Activated naive CD4-positive, alpha-beta T cell treated with anti-CD3 and anti-CD28 coated beads, Interleukin-2, amount 10 ng/mL, durations not matched to agents 7 days and 5 days (primary cell): ENCODE data around the gene HGF.
"Not testable (repeated sequence)": the region's sequence is repeated elsewhere in the genome, so short reads cannot be mapped to it uniquely, and the experiment has no call there.

Experiments
- CTCF ChIA-PET: fragments of 350-600 bp; sonication (Branson Sonifier 250); formaldehyde crosslinking; loops from one replicate; lab custom pipeline; 2021; ENCODE audit warnings: antibody characterized with exemption; lab: Charles Lee
- DNase-seq: peaks from one replicate; pipeline ENCODE4 v3.0.0-alpha.2; 2020
- H3K27ac Mint-ChIP-seq: one replicate; pipeline ENCODE4 v1.8.0; 2021; ENCODE audit warnings: mild to moderate bottlenecking, moderate library complexity, mixed read lengths
- H3K27me3 Mint-ChIP-seq: one replicate; pipeline ENCODE4 v1.8.0; 2021; ENCODE audit warnings: mild to moderate bottlenecking, mixed read lengths
- H3K36me3 Mint-ChIP-seq: one replicate; pipeline ENCODE4 v1.8.0; 2021; ENCODE audit warnings: mixed read lengths
- H3K4me1 Mint-ChIP-seq: one replicate; pipeline ENCODE4 v1.8.0; 2021; ENCODE audit warnings: mixed read lengths
- H3K4me3 Mint-ChIP-seq: one replicate; pipeline ENCODE4 v1.8.0; 2021; ENCODE audit warnings: mild to moderate bottlenecking, moderate library complexity, mixed read lengths
- H3K9me3 Mint-ChIP-seq: one replicate; pipeline ENCODE4 v1.8.0; 2021; ENCODE audit warnings: mixed read lengths

HGF gene

GRCh38 chr7:81769891-81770727 lies at the start of gene HGF:
Gene HGF, minus strand, starts transcription at chr7:81770047. Its CDS starts 76 bp downstream, at chr7:81769971.
- no peak within 1 kb of the TSS for H3K27ac Mint-ChIP-seq
- no peaks in the 10 kb centered on the region for H3K36me3 Mint-ChIP-seq
- no peak within 1 kb of the TSS for H3K4me3 Mint-ChIP-seq
- H3K4me1 Mint-ChIP-seq: no peaks in the 10 kb centered on the region
- H3K27me3 Mint-ChIP-seq: no peaks in the 10 kb centered on the region
- DNase-seq: no peak
- CTCF ChIA-PET: no interaction called here
- H3K9me3 Mint-ChIP-seq: peaks cover 2% of the 10 kb centered on the region

- Mint-ChIP-seq H3K36me3 (no peaks in the 10 kb centered on the region), H3K27ac (no peak overlapping the region), H3K4me3 (no peak overlapping the region), H3K27me3 (no peaks in the 10 kb centered on the region), H3K4me1 (no peaks in the 10 kb centered on the region), H3K9me3 (peaks cover 3% of the 10 kb centered on the region)
- CTCF ChIA-PET: no interaction called here
- DNase-seq: no peak
These were observed 46.5 kb upstream of the HGF start for GRCh38 chr7:81816312-81816711.

DNA sequence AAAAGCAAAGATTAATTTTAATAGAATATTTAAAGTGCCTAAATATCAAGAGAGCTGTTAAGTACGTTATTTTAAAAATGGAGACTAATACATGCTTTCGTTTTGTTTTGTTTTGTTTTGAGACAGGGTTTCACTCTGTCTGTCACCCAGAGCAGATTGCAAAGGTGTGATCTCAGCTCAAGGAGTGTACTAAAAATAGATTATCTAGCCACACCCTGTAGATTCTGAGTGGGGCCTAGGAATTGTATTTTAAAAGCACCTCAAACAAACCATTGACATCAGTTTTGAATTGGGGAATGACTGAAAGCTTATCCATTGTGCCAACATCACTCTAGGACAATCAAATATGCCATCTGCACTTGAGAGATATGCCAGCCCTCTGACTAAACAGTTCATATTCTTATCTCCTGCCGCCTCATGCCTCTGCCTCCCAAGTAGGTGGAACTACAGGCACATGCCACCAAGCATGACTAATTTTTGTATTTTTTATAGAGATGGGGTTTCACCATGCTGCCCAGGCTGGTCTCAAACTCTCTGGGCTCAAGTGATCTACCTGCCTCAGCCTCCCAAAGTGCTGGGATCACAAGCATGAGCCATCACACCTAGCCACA lies 43.1 kb upstream of the HGF start:
- DNase-seq, H3K4me1 Mint-ChIP-seq, H3K4me3 Mint-ChIP-seq, CTCF ChIA-PET, H3K27ac Mint-ChIP-seq, H3K36me3 Mint-ChIP-seq, H3K9me3 Mint-ChIP-seq, H3K27me3 Mint-ChIP-seq: not testable (repeated sequence)

GRCh38 chr7:81811956-81812865 lies 42.4 kb upstream of the HGF start:
- H3K9me3 Mint-ChIP-seq: peaks cover 8% of the 10 kb centered on the region
- CTCF ChIA-PET: no interaction called here
- H3K4me1 Mint-ChIP-seq: no peaks in the 10 kb centered on the region
- no peak overlapping the region for H3K4me3 Mint-ChIP-seq
- H3K36me3 Mint-ChIP-seq: no peaks in the 10 kb centered on the region
- DNase-seq: no peak
- no peaks in the 10 kb centered on the region for H3K27me3 Mint-ChIP-seq
- no peak overlapping the region for H3K27ac Mint-ChIP-seq

- Mint-ChIP-seq H3K27me3 (no peaks in the 10 kb centered on the region), H3K9me3 (peaks cover 10% of the 10 kb centered on the region), H3K4me1 (no peaks in the 10 kb centered on the region), H3K27ac (no peak overlapping the region), H3K36me3 (no peaks in the 10 kb centered on the region), H3K4me3 (no peak overlapping the region)
- DNase-seq: no peak
- CTCF ChIA-PET: no interaction called here
These were observed 40.8 kb upstream of the HGF start for GRCh38 chr7:81810476-81811155.

DNA sequence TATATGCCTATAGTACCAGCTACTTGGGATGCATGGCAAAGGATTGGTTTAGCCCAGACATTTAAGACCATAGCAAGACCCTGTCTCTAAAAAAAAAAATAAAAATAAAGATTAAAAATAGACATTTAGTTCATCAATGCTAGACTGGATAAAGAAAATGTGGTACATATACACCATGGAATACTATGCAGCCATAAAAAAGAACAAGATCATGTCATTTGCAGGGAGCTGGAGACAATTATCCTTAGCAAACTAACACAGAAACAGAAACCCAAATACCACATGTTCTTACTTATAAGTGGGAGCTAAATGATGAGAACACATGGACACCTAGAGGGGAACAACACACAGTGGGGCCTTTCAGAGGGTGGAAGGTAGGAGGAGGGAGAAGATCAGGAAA lies 38.5 kb upstream of the HGF start:
- not testable (repeated sequence) for H3K36me3 Mint-ChIP-seq, H3K4me1 Mint-ChIP-seq, H3K27ac Mint-ChIP-seq, H3K4me3 Mint-ChIP-seq, H3K9me3 Mint-ChIP-seq, DNase-seq, H3K27me3 Mint-ChIP-seq
- CTCF ChIA-PET: interaction anchor here (0.6 kb wide), 1 partner anchor 357 kb away, joined by 3 read pairs; no protein-coding TSS in a partner anchor

DNA sequence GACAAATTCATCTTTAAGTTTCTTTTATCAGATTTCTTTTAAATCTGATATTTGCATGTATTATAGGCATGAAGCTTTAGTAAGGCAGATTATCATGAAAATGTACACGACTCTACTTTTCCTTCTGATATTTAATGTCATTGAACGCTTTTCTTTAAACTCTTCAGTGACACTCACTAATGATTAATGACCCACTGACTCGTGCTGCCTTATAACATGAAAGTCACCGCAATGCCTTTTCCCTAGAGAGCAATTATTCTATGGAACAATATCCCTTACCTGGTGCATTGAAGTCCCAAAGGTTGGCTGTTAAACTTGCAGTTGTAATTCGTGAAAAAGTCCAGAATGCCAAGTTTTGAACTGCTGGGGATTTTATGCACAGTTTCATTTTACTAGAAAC lies 33.4 kb upstream of the HGF start:
- no peak overlapping the region for H3K4me3 Mint-ChIP-seq
- no peaks in the 10 kb centered on the region for H3K36me3 Mint-ChIP-seq
- H3K9me3 Mint-ChIP-seq: peaks cover 6% of the 10 kb centered on the region
- H3K27ac Mint-ChIP-seq: no peak overlapping the region
- no peak for DNase-seq
- H3K4me1 Mint-ChIP-seq: no peaks in the 10 kb centered on the region
- no peaks in the 10 kb centered on the region for H3K27me3 Mint-ChIP-seq
- CTCF ChIA-PET: no interaction called here

DNA sequence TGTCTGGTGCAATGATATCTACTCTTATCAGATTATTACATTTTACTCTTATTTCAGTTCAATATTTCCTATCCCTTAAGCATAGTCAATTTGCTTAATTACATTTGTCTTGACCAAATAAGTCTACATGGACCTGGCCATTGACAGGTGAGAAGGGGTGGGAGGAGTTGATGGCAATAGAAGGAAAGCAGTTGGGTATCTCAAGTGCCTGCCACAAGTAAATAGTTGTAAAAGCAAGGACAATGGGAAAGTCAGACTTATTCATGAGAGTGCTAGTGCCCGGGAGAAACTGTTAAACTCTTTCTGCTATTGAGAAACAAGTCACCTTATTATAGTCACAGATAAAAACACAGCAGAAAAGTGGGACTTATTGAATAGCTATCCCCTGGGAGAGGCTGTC lies 32.4 kb upstream of the HGF start:
- DNase-seq: no peak
- no peak overlapping the region for H3K4me3 Mint-ChIP-seq
- no peaks in the 10 kb centered on the region for H3K4me1 Mint-ChIP-seq
- CTCF ChIA-PET: no interaction called here
- H3K27me3 Mint-ChIP-seq: no peaks in the 10 kb centered on the region
- H3K27ac Mint-ChIP-seq: no peak overlapping the region
- H3K36me3 Mint-ChIP-seq: no peaks in the 10 kb centered on the region
- H3K9me3 Mint-ChIP-seq: peaks cover 4% of the 10 kb centered on the region

- no peak for DNase-seq
- Mint-ChIP-seq H3K4me3 (no peak overlapping the region), H3K36me3 (no peaks in the 10 kb centered on the region), H3K27ac (no peak overlapping the region), H3K27me3 (no peaks in the 10 kb centered on the region), H3K4me1 (no peaks in the 10 kb centered on the region), H3K9me3 (peaks cover 4% of the 10 kb centered on the region)
- CTCF ChIA-PET: no interaction called here
These were observed 31.7 kb upstream of the HGF start for GRCh38 chr7:81801532-81801931.

- CTCF ChIA-PET: no interaction called here
These were observed 22.0 kb upstream of the HGF start for GRCh38 chr7:81791568-81792518.

DNA sequence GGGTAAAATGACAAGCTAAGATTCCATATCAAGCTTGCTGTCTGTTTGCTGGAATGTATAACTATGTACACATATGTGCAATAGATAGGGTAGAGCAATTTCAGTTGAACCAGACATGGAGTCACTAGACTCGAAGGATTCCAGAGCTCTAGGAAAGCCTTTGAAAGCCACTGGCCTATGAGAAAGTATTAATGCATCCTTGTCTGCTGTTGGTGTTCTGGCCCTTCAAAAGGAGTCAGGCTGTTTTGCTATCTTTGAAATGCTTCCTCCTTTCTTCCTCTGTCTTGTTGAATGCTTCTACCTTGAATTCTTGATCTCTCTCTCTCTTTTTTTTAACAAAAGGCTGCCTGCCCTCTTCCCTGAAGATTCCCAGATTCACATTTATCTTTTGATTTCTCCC lies 20.8 kb upstream of the HGF start:
- Mint-ChIP-seq H3K9me3 (peaks cover 2% of the 10 kb centered on the region), H3K36me3 (no peaks in the 10 kb centered on the region), H3K27ac (no peak overlapping the region), H3K4me1 (no peaks in the 10 kb centered on the region), H3K27me3 (no peaks in the 10 kb centered on the region), H3K4me3 (no peak overlapping the region)
- no peak for DNase-seq
- CTCF ChIA-PET: no interaction called here

More at GRCh38 chr7:81791568-81792518, 22.0 kb upstream of the HGF start:
- H3K27me3 Mint-ChIP-seq: no peaks in the 10 kb centered on the region
- H3K4me1 Mint-ChIP-seq: no peaks in the 10 kb centered on the region
- peaks cover 2% of the 10 kb centered on the region for H3K9me3 Mint-ChIP-seq
- H3K4me3 Mint-ChIP-seq: no peak overlapping the region
- no peaks in the 10 kb centered on the region for H3K36me3 Mint-ChIP-seq
- no peak overlapping the region for H3K27ac Mint-ChIP-seq
- DNase-seq: no peak

DNA sequence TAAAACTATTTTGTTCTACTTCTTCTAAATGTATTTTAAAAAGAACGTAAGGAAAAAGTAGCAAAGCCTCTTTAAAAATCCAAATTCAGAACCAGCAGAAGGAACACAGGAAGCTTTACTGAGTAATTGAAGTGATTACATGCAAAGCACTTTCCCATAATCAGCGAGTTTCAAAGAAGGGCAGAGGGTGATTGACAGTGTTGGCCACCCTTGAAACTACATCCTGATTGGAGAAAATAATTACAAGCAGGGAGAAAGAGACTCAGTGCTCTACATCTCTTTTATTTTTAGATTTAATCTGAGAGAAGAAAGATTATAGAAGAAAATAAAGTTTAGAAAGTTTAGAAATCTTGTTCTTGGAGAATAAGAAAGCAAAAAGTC lies 20.3 kb upstream of the HGF start:
- CTCF ChIA-PET: no interaction called here
- H3K36me3 Mint-ChIP-seq: no peaks in the 10 kb centered on the region
- DNase-seq: no peak
- no peak overlapping the region for H3K4me3 Mint-ChIP-seq
- H3K4me1 Mint-ChIP-seq: no peaks in the 10 kb centered on the region
- H3K9me3 Mint-ChIP-seq: peaks cover 2% of the 10 kb centered on the region
- H3K27me3 Mint-ChIP-seq: no peaks in the 10 kb centered on the region
- no peak overlapping the region for H3K27ac Mint-ChIP-seq

GRCh38 chr7:81789406-81790119 lies 19.7 kb upstream of the HGF start:
- no peaks in the 10 kb centered on the region for H3K4me1 Mint-ChIP-seq
- no peaks in the 10 kb centered on the region for H3K27me3 Mint-ChIP-seq
- H3K4me3 Mint-ChIP-seq: no peak overlapping the region
- no peak for DNase-seq
- no peak overlapping the region for H3K27ac Mint-ChIP-seq
- H3K9me3 Mint-ChIP-seq: peaks cover 2% of the 10 kb centered on the region
- no peaks in the 10 kb centered on the region for H3K36me3 Mint-ChIP-seq
- CTCF ChIA-PET: no interaction called here
